Astrocyte of the cerebellum (primary cell): ENCODE measurements around the gene NDUFB2.

Source experiments
- DNase-seq: peaks from one replicate; pipeline ENCODE4 v3.0.0-alpha.2; 2011; ENCODE audit warnings: low read depth
- H3K4me3 ChIP-seq: 2 replicates; pipeline ENCODE4 v1.5.1; 2011; ENCODE audit warnings: mild to moderate bottlenecking, low read depth, low read length, moderate library complexity
- CTCF ChIP-seq: IDR thresholded peaks from 2 replicates; pipeline ENCODE4 v1.5.1; 2012; ENCODE audit warnings: low read length, low read depth, moderate library complexity, mild to moderate bottlenecking; ENCODE audit errors: missing control alignments
- in situ Hi-C: cut with HindIII; loops from 2 replicates; pipeline ENCODE4 v1.10.0; 2017; ENCODE audit warnings: low sequenced_read_pairs

Gene NDUFB2

GRCh38 chr7:140744005-140744404, 47.5 kb downstream of the NDUFB2 start:
- in situ Hi-C loops, result no loop called here
- no peak for DNase-seq
- TF ChIP-seq CTCF, result no peak

GRCh38 chr7:140745266-140746058, 49.0 kb downstream of the NDUFB2 start:
- DNase-seq, result no peak
- H3K4me3 ChIP-seq, result no peak overlapping the region
- in situ Hi-C loops, result no loop called here
- TF ChIP-seq CTCF, result no peak

More at GRCh38 chr7:140744005-140744404, 47.5 kb downstream of the NDUFB2 start:
- no peak overlapping the region for H3K4me3 ChIP-seq

GRCh38 chr7:140746751-140747150, 50.2 kb downstream of the NDUFB2 start:
- in situ Hi-C loops, result no loop called here
- TF ChIP-seq CTCF, result no peak
- no peak for DNase-seq
- H3K4me3 ChIP-seq, result no peak overlapping the region

GRCh38 chr7:140752533-140752932, 56.0 kb downstream of the NDUFB2 start:
- in situ Hi-C loops, result no loop called here
- no peak for TF ChIP-seq CTCF
- DNase-seq, result no peak
- H3K4me3 ChIP-seq, result no peak overlapping the region

GRCh38 chr7:140754506-140754905, 58.0 kb downstream of the NDUFB2 start:
- in situ Hi-C loops, result no loop called here
- DNase-seq, result no peak
- no peak overlapping the region for H3K4me3 ChIP-seq
- TF ChIP-seq CTCF, result no peak
